ENCODE measurements around the gene TRIM41. TPM values are rescaled to one million over a fixed set of nuclear protein-coding genes. Genes with fewer than 3 reads are reported as not detected.
A peak's percentile ranks its signal among the peaks of the same experiment; 100 is the strongest.

TRIM41 gene
- total RNA-seq, 1 donor from 2014 or later = 105 TPM

DNA sequence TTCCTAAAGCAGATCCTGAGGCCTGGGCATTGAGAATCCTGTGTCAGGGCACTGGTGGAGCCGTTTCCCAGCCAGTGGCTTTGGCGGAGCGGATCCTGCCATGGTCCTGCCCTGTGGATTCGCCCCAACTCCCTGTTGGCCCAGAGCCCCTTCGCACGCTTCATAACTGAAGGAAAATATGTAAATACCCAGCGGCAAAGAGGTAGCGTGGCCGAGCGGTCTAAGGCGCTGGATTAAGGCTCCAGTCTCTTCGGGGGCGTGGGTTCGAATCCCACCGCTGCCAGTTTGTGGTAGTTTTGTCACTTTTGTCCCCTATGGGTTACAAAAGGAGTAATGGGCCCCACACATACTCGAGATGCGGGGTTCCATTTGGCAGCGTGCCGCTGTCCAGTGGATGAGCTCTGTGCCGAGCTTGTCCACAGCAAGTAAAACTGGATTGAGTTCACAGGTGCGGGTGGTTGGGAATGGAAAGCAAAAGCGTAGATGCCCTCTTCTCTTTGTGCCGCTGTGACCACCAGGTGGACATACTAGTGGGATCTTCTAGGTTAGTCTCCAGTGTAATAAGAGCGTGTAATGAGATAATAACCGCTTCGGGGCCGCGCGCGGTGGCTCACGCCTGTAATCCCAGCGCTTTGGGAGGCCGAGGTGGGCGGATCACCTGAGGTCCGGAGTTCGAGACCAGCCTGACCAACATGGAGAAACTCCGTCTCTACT, 35.4 kb upstream of the TRIM41 start:
- peak overlapping the region; percentile 82 to 88 for H3K27ac ChIP-seq
- TF ChIP-seq, protein P1, sequence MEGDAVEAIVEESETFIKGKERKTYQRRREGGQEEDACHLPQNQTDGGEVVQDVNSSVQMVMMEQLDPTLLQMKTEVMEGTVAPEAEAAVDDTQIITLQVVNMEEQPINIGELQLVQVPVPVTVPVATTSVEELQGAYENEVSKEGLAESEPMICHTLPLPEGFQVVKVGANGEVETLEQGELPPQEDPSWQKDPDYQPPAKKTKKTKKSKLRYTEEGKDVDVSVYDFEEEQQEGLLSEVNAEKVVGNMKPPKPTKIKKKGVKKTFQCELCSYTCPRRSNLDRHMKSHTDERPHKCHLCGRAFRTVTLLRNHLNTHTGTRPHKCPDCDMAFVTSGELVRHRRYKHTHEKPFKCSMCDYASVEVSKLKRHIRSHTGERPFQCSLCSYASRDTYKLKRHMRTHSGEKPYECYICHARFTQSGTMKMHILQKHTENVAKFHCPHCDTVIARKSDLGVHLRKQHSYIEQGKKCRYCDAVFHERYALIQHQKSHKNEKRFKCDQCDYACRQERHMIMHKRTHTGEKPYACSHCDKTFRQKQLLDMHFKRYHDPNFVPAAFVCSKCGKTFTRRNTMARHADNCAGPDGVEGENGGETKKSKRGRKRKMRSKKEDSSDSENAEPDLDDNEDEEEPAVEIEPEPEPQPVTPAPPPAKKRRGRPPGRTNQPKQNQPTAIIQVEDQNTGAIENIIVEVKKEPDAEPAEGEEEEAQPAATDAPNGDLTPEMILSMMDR (IDR thresholded peaks at IDR 0.05) = peak in 1 of 3 experiments; percentile 5
- no peaks in the 10 kb centered on the region for H3K27me3 ChIP-seq
- intact Hi-C loops (cut with DNase I) = loop anchor here (1.0 to 5.0 kb wide), 3 partner anchors 31 to 75 kb away; partner anchors contain the start of gene TRIM52
- no peaks in the 10 kb centered on the region for H3K9me3 ChIP-seq
- peak in 1 of 2 donors; percentile 93 for DNase-seq (ENCODE audit: low spot score in 2 of 2)
- H3K36me3 ChIP-seq = no peaks in the 10 kb centered on the region
- peak overlapping the region; percentile 61 to 84 for H3K4me3 ChIP-seq
- peaks cover 8 to 13% of the 10 kb centered on the region in 2 donors for H3K4me1 ChIP-seq

- Histone ChIP-seq H3K27me3 (no peaks in the 10 kb centered on the region), H3K36me3 (no peaks in the 10 kb centered on the region), H3K4me3 (peak overlapping the region; percentile 61 to 84), H3K9me3 (no peaks in the 10 kb centered on the region), H3K4me1 (peaks cover 10 to 13% of the 10 kb centered on the region in 2 donors), H3K27ac (peak overlapping the region; percentile 82 to 88)
- TF ChIP-seq, protein P1 (IDR thresholded peaks at IDR 0.05) = no peak
- peak in 1 of 2 donors; percentile 90 for DNase-seq (ENCODE audit: low spot score in 2 of 2)
- intact Hi-C loops (cut with DNase I) = loop anchor here (1.0 to 5.0 kb wide), 3 partner anchors 29 to 73 kb away; partner anchors contain the start of gene TRIM52
These were observed 34.2 kb upstream of the TRIM41 start for GRCh38 chr5:181188700-181189362.

DNA sequence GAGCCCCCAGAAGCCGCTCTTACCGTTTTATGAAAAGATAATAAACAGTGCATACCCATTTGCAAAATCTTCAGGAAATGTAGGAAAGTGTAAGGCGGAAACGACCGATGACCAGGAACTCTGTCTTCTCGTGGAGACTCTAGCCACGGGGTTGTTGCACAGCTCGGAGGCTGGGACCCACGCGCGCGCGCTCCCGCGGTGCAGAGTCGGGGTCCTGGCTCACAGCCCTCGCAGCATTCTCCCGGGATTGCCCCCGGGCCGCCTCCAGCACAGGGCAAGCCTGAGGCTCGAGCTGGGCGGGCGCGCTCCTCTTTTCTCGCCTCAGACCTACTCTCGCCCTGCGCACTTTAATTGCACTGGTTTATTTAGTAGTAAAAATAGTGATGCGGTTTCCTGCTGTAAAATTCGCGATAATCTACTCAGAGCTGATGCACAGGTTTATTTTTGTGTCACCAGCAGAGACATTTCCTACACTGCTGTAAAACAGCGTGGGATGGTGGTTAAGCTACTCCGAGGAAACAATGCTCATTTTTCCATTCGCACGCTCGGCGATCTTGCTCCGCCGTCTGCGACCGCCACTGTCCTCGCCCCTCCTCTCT, 33.6 kb upstream of the TRIM41 start:
- peaks cover 9 to 10% of the 10 kb centered on the region in 2 donors for H3K4me1 ChIP-seq
- H3K27me3 ChIP-seq = no peaks in the 10 kb centered on the region
- intact Hi-C loops (cut with DNase I) = loop anchor here (5.0 kb wide), 1 partner anchor 73 kb away; the partner anchor contains the start of gene TRIM52
- TF ChIP-seq, protein P1 (IDR thresholded peaks at IDR 0.05) = no peak
- no peak for DNase-seq (ENCODE audit: low spot score in 2 of 2)
- H3K9me3 ChIP-seq = no peaks in the 10 kb centered on the region
- H3K36me3 ChIP-seq = no peaks in the 10 kb centered on the region
- H3K27ac ChIP-seq = peak overlapping the region; percentile 82 to 88
- peak overlapping the region; percentile 61 to 84 for H3K4me3 ChIP-seq

- TF ChIP-seq, protein P1 (IDR thresholded peaks at IDR 0.05) = no peak
- Histone ChIP-seq H3K27me3 (no peaks in the 10 kb centered on the region), H3K4me3 (peak overlapping the region; percentile 61 to 84), H3K27ac (peak overlapping the region; percentile 82 to 88), H3K4me1 (peaks cover 3 to 10% of the 10 kb centered on the region in 2 donors), H3K36me3 (no peaks in the 10 kb centered on the region), H3K9me3 (no peaks in the 10 kb centered on the region)
- DNase-seq (ENCODE audit: low spot score in 2 of 2) = no peak
- intact Hi-C loops (cut with DNase I) = loop anchor here (5.0 kb wide), 1 partner anchor 72 kb away; the partner anchor contains the start of gene TRIM52
These were observed 32.9 kb upstream of the TRIM41 start for GRCh38 chr5:181189962-181190710.

All from ascending aorta (tissue), 2 donors.